Fibroblast of mammary gland (primary cell): ENCODE data around the gene CHKB.

ENCODE experiments used
- DNase-seq: peaks from one replicate; pipeline ENCODE4 v3.0.0-alpha.2; 2010; ENCODE audit warnings: low read depth
- H3K4me3 ChIP-seq: 2 replicates; pipeline ENCODE4 v1.5.1; 2011; ENCODE audit warnings: low read depth, mild to moderate bottlenecking, low read length, moderate library complexity; ENCODE audit not compliant: control insufficient read depth
- CTCF ChIP-seq: conservative IDR thresholded peaks from 2 replicates; pipeline ENCODE4 v1.5.1; 2011; ENCODE audit warnings: low read depth, low read length, inconsistent platforms; ENCODE audit not compliant: control insufficient read depth, insufficient read depth

Gene CHKB

GRCh38 chr22:50573491-50574382, 8.9 kb downstream of the CHKB start:
- no peak overlapping the region for H3K4me3 ChIP-seq
- no peak for TF ChIP-seq CTCF
- DNase-seq: no peak

- no peak for TF ChIP-seq CTCF
- no peak overlapping the region for H3K4me3 ChIP-seq
- DNase-seq: no peak
Observed at GRCh38 chr22:50572965-50573364, 9.7 kb downstream of the CHKB start.

GRCh38 chr22:50571264-50572175, 11.1 kb downstream of the CHKB start:
- no peak overlapping the region for H3K4me3 ChIP-seq
- no peak for DNase-seq
- TF ChIP-seq CTCF: no peak

GRCh38 chr22:50570861-50571260, 11.8 kb downstream of the CHKB start:
- no peak overlapping the region for H3K4me3 ChIP-seq
- no peak for DNase-seq
- no peak for TF ChIP-seq CTCF

- no peak for TF ChIP-seq CTCF
- DNase-seq: no peak
- no peak overlapping the region for H3K4me3 ChIP-seq
Observed at GRCh38 chr22:50569896-50570535, 12.6 kb downstream of the CHKB start.

GRCh38 chr22:50569041-50569459, 13.6 kb downstream of the CHKB start:
- no peak for DNase-seq
- TF ChIP-seq CTCF: no peak
- H3K4me3 ChIP-seq: no peak overlapping the region
